Heart right ventricle (tissue), 16 donors: Measurements from ENCODE around the gene SCN4B. TPM values are rescaled to one million over a fixed set of nuclear protein-coding genes. Genes with fewer than 3 reads are reported as not detected.

Source experiments
- ATAC-seq, 8 donors: fragments of 200-7000 bp; cut with Tn5 transposase; one replicate each; pipeline ENCODE4 v1.9.1; 2020; ENCODE audit warnings: mild to moderate bottlenecking in 8 of 8, moderate library complexity in 8 of 8, moderate number of reproducible peaks in 1 of 8
- DNase-seq, 2 donors: peaks; one replicate each; pipeline ENCODE4 v3.0.0-alpha.2; 2020
- H3K27ac ChIP-seq, 10 donors: fragments of 200-600 bp; sonication (generic) in 2 of 10; one replicate each; pipeline versions ENCODE4 v1.5.0 to v1.8.0; 2020 to 2022; ENCODE audit warnings: mild to moderate bottlenecking in 3 of 10
- H3K27me3 ChIP-seq, 7 donors: fragments of 200-600 bp; one replicate each; pipeline ENCODE4 v1.8.0; 2021 to 2022; ENCODE audit warnings: mild to moderate bottlenecking in 2 of 7
- H3K36me3 ChIP-seq, 9 donors: fragments of 200-600 bp; sonication (generic) in 1 of 9; one replicate each; pipeline versions ENCODE4 v1.5.0 to v1.8.0; 2020 to 2022; ENCODE audit warnings: mild to moderate bottlenecking in 2 of 9
- H3K4me1 ChIP-seq, 9 donors: fragments of 200-600 bp; sonication (generic) in 1 of 9; one replicate each; pipeline versions ENCODE4 v1.5.0 to v1.8.0; 2020 to 2022; ENCODE audit warnings: mild to moderate bottlenecking in 4 of 9
- H3K4me3 ChIP-seq, 10 donors: fragments of 200-600 bp; sonication (generic) in 2 of 10; one replicate each; pipeline versions ENCODE4 v1.5.0 to v1.8.0; 2020 to 2022; ENCODE audit warnings: mild to moderate bottlenecking in 7 of 10, moderate library complexity in 2 of 10
- H3K9me3 ChIP-seq, 11 donors: fragments of 200-600 bp in 10 of 11; sonication (generic) in 2 of 11; one replicate each; pipeline versions ENCODE4 v1.5.0 to v1.8.0; 2013 to 2022; ENCODE audit warnings: mild to moderate bottlenecking in 2 of 11, control low read depth in 1 of 11, moderate library complexity in 1 of 11
- WGBS, 2 donors: extraction: QIAGEN DNeasy Blood & Tissue Kit; methylation state at CpG; one replicate each; pipeline ENCODE4 v1.1.7; 2013; ENCODE audit warnings: inconsistent platforms in 1 of 2; 5-methylcytosine and 5-hydroxymethylcytosine counted together
- intact Hi-C, 10 donors: fragments of 100-400 bp; cut with DNase I; formaldehyde crosslinking; loops; one replicate each; pipeline versions ENCODE4 v1.11.1 to v1.14.2; 2022
- polyA plus RNA-seq, 2 donors: library from polyadenylated mRNA; stranded (reverse); fragments of 200-250 nt; gene quantifications; one replicate each; pipeline ENCODE4 v1.2.3, GENCODE V29; 2013
- total RNA-seq, 10 donors: library from RNA; stranded (reverse); fragmentation: NEBNext Ultra II Directional in 3 of 10; extraction: Animal tissue kit (Norgen Biotek cat#: 25700) in 3 of 10; gene quantifications; one replicate each; pipeline versions ENCODE4 v1.2.1 to v1.2.4, GENCODE V29; 2021 to 2023
- TF ChIP-seq, protein P1 (sequence below), 9 donors: fragments of 200-600 bp; sonication (generic) in 2 of 9; IDR thresholded peaks; one replicate each; pipeline versions ENCODE4 v1.5.0 to v1.8.0; 2021 to 2022; ENCODE audit warnings: antibody characterized with exemption in 9 of 9, mild to moderate bottlenecking in 5 of 9, moderate library complexity in 1 of 9
- donor health status: Arrhythmogenic right ventricular cardiomyopathy.
- donor health status: ischemic (EF 13 %, LVEDD 7.1; RV severe dilation, severe dysfunction).
- donor health status: healthy with polysubstance abuse.
- donor health status: DM: no; HTN: yes; CAD: no.
- donor health status: DM: no; HTN: no; CAD: no.
- donor health status: ischemic (EF 25% LVEDD 6.9; RV normal size, moderate dysfunction).
- donor health status: ischemic (EF 25% LVEDD 5.7; RV mildly dilated, moderate dysfunction).
- donor health status: healthy.
- donor health status: DM: yes; HTN: yes; CAD: no.
- donor health status: Ischemic cardiomyopathy.
- donor health status: ischemic (EF 35%, LVEDD 5.7; RV mildly dilated, moderate dysfunction).
- donor health status: nonischemic (EF 11% LVEDD 7.7; RV severe dilation, severe dysfunction).
- donor health status: DM: yes; HTN: yes; CAD: no.
- donor health status: PGD.
- donor health status: ischemic (EF 29% LVEDD 5.4; RV normal size, mild dysfunction).
- donor health status: nonischemic (EF 23%, LVEDD 6.1; RV moderate dilation, normal function).

SCN4B gene
- total and polyA plus RNA-seq, 12 donors: 5.4 to 17.5 (median 9.2) TPM

DNA sequence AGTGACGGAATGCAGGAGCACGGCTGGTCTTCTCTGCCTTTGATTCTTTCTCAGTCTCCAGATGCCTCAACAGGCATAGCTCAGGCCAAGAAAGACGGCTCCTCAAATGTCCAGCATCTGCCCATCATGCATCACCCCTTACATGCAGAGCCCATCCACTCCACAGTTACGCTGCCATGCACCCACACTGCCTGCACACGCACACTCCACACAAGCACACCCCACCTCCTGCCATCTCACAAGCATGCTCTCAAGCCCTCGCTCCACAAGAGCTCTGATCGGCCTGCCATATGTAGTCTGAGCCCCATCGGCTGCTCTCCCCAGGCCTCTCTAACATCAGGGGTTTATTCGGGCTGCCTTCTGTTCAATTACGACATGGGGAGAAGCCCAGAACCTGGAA, 18.8 kb downstream of the SCN4B start:
- Histone ChIP-seq H3K4me3 (no peak overlapping the region), H3K9me3 (no peaks in the 10 kb centered on the region), H3K36me3 (peaks cover 0 to 8% (median 0%) of the 10 kb centered on the region in 9 donors), H3K27ac (no peak overlapping the region), H3K4me1 (peaks cover 0 to 13% (median 5%) of the 10 kb centered on the region in 9 donors), H3K27me3 (no peaks in the 10 kb centered on the region)
- ATAC-seq: no peak
- intact Hi-C loops: no loop called here
- 90 to 93% methylated on average over 10 of the region's 10 CpGs for WGBS, 2 donors
- DNase-seq: no peak
- TF ChIP-seq, protein P1, sequence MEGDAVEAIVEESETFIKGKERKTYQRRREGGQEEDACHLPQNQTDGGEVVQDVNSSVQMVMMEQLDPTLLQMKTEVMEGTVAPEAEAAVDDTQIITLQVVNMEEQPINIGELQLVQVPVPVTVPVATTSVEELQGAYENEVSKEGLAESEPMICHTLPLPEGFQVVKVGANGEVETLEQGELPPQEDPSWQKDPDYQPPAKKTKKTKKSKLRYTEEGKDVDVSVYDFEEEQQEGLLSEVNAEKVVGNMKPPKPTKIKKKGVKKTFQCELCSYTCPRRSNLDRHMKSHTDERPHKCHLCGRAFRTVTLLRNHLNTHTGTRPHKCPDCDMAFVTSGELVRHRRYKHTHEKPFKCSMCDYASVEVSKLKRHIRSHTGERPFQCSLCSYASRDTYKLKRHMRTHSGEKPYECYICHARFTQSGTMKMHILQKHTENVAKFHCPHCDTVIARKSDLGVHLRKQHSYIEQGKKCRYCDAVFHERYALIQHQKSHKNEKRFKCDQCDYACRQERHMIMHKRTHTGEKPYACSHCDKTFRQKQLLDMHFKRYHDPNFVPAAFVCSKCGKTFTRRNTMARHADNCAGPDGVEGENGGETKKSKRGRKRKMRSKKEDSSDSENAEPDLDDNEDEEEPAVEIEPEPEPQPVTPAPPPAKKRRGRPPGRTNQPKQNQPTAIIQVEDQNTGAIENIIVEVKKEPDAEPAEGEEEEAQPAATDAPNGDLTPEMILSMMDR (IDR thresholded peaks at IDR 0.05): no peak

DNA sequence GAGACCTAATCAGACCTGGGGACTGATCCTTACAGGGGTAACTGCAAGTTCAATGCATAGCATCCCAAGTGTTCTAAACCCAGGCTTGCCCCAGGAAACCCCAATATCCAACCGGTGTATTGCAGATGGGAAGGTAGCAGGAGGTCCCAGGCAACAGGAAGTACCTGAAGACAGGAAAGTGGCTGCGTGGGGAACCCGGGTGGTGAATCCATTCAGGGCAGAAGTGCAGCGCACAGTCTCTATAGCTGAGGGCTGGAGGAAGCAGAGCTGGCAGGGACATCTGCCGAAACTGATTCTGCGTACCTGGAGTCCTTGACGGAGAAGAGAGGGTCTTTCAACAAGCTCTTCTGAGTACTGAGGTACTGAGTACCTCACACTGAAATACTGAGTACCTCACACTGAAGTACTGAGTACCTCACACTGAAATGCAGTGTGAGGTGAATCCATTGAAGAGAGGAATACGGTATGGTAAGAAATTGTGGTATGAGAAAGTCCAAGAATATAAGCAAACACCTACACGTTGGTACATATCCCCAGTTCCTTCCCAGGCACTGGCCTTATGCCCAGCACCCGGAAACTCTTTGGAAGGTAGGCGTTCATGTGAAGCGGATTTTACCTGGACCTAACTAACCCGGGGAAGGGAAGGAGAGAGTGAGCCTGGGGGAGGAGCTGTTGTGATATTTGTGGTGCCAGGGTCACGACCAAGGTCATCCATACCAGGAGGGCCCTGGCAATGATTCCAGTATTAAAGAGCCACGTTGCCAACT, 20.1 kb downstream of the SCN4B start:
- no peak for ATAC-seq
- H3K9me3 ChIP-seq: no peaks in the 10 kb centered on the region
- no peak overlapping the region for H3K4me3 ChIP-seq
- intact Hi-C loops: no loop called here
- no peak overlapping the region for H3K27ac ChIP-seq
- H3K4me1 ChIP-seq: peaks cover 0 to 19% (median 5%) of the 10 kb centered on the region in 9 donors
- 82 to 86% methylated on average over 15 of the region's 15 CpGs for WGBS, 2 donors
- H3K27me3 ChIP-seq: no peaks in the 10 kb centered on the region
- peaks cover 0 to 6% (median 0%) of the 10 kb centered on the region in 9 donors for H3K36me3 ChIP-seq
- TF ChIP-seq, protein P1 (IDR thresholded peaks at IDR 0.05): no peak
- DNase-seq: no peak

DNA sequence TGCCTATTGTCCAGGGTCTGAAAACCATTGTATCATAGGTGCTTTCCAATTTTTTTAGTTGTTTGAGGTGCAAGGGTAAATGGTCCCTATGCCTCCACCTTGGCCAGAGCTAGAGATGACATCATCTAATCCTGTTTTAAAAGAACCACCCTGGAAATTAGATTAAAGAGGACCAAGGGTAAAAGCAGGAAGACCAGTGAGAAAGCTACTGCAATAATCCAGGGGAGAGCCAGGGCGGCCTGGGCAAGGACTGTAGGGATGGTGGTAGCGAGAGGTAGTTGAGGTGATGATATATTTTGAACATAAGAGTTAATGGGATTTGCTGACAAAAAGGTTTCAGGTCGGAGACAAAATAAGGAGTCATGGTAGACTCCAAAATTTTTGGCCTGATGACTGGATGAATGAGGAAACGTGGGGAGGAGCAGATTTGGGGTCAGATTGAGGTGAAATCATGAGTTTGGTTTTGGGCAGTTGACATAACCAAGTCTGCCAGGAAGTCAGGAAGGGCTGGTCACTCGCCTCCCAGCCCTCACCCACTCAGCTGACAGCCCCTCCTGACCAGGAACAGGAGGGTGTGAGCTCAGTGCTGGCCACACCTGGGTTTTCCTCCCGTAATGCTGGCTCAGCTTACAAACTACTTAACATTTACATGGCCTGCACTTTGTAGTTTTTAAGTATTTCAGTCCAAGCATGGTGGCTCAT, 23.0 kb downstream of the SCN4B start:
- ATAC-seq (peak in 5 of 8 donors; percentile 26 to 53 (median 52)), DNase-seq (no peak)
- TF ChIP-seq, protein P1 (IDR thresholded peaks at IDR 0.05): no peak
- H3K27ac ChIP-seq: no peak overlapping the region
- intact Hi-C loops: no loop called here
- H3K36me3 ChIP-seq: no peaks in the 10 kb centered on the region
- no peaks in the 10 kb centered on the region for H3K27me3 ChIP-seq
- H3K4me1 ChIP-seq: peaks cover 0 to 19% (median 5%) of the 10 kb centered on the region in 9 donors
- H3K4me3 ChIP-seq: no peak overlapping the region
- WGBS, 2 donors: 64 to 69% methylated on average over 6 of the region's 6 CpGs
- no peaks in the 10 kb centered on the region for H3K9me3 ChIP-seq

DNA sequence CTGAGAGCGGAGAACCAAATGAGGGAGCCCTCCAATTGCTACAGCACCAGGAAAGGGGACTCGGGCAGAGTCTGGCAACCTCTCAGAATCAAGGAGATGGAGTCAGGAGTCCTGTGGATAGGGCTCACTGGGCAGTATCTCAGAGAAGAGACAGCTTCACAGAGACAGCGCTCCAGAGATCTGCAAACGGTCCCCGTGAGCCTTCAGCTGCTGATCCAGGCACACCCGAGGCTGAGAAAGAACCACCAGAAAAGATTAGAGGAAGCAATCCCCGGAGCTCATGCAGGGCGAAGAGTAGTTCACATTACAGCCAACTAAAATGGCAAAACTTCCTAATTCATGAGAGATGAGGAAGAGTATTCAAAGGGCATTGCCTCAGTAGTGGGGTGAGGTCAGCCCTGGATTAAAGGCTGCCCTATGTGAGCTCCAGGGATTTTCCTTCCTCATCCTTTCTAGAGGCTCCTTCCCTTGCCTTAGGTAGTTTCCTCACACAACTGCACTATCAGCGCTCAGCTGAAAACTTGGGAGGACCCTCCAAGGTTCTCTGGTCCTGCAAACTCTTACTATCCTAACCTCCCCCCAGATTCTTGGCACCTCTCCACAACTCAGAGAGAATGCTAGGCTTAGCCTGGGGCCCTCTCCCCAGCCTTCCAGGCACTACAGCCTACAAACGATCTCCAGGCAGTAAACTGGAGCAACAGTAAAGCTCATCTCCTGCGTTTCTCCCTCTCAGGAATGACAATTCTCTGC, 23.7 kb downstream of the SCN4B start:
- DNase-seq (no peak), ATAC-seq (peak in 5 of 8 donors; percentile 18 to 57 (median 34))
- Histone ChIP-seq H3K4me1 (peaks cover 0 to 19% (median 5%) of the 10 kb centered on the region in 9 donors), H3K27me3 (no peaks in the 10 kb centered on the region), H3K9me3 (no peaks in the 10 kb centered on the region), H3K36me3 (no peaks in the 10 kb centered on the region), H3K4me3 (no peak overlapping the region), H3K27ac (no peak overlapping the region)
- WGBS, 2 donors: 59 to 60% methylated on average over 11 of the region's 11 CpGs
- TF ChIP-seq, protein P1 (IDR thresholded peaks at IDR 0.05): no peak
- intact Hi-C loops: no loop called here
